Gastrocnemius medialis (tissue), 4 donors: ENCODE measurements around the gene SLC17A7. TPM values are rescaled to one million over a fixed set of nuclear protein-coding genes. Genes with fewer than 3 reads are reported as not detected.
"Not testable (repeated sequence)": the region's sequence is repeated elsewhere in the genome, so short reads cannot be mapped to it uniquely, and the experiment has no call there.

ENCODE experiments used
- ATAC-seq, 2 donors: fragments of 150-250 bp; one replicate each; pipeline ENCODE4 v1.9.1; 2016
- DNase-seq, 2 donors: peaks; one replicate each; pipeline ENCODE4 v3.0.0-alpha.2; 2019
- H3K27ac ChIP-seq, 4 donors: fragments of 200-600 bp; sonication (generic); 1 replicate in 1 of 4; 2 replicates in 3 of 4; pipeline ENCODE4 v1.5.1; 2016 to 2018; ENCODE audit warnings: mild to moderate bottlenecking in 2 of 4, moderate library complexity in 1 of 4
- H3K27me3 ChIP-seq, 3 donors: fragments of 200-600 bp; sonication (generic) in 2 of 3; 1 replicate in 1 of 3; 2 replicates in 2 of 3; pipeline versions ENCODE4 v1.5.1 to v1.6.0; 2016 to 2019; ENCODE audit warnings: mild to moderate bottlenecking in 1 of 3, moderate library complexity in 1 of 3
- H3K36me3 ChIP-seq, 2 donors: fragments of 200-600 bp; sonication (generic) in 1 of 2; one replicate each; pipeline ENCODE4 v1.5.1; 2017 to 2018
- H3K4me1 ChIP-seq, 2 donors: fragments of 200-600 bp; sonication (generic) in 1 of 2; one replicate each; pipeline ENCODE4 v1.5.1; 2016 to 2017; ENCODE audit warnings: mild to moderate bottlenecking in 2 of 2
- H3K4me3 ChIP-seq, 4 donors: fragments of 200-600 bp; sonication (generic) in 3 of 4; 1 replicate in 1 of 4; 2 replicates in 3 of 4; pipeline ENCODE4 v1.5.1; 2016 to 2019; ENCODE audit warnings: mild to moderate bottlenecking in 2 of 4
- H3K9me3 ChIP-seq, 3 donors: fragments of 200-600 bp; sonication (generic) in 2 of 3; 1 replicate in 1 of 3; 2 replicates in 2 of 3; pipeline ENCODE4 v1.5.1; 2016 to 2019
- CTCF ChIP-seq, 5 experiments: fragments of 450-650 bp in 3 of 5; fragments of 200-600 bp in 2 of 5; sonication (generic) in 2 of 5; IDR thresholded peaks in 4 of 5; conservative IDR thresholded peaks in 1 of 5; 1 replicate in 4 of 5; 2 replicates in 1 of 5; pipeline ENCODE4 v1.5.1; 2016 to 2019; ENCODE audit warnings: antibody characterized with exemption in 5 of 5, mild to moderate bottlenecking in 3 of 5, moderate library complexity in 3 of 5
- POLR2A ChIP-seq, 2 donors: fragments of 450-650 bp; IDR thresholded peaks; one replicate each; pipeline ENCODE4 v1.6.1; 2017; ENCODE audit warnings: antibody characterized with exemption in 2 of 2, mild to moderate bottlenecking in 2 of 2, moderate library complexity in 2 of 2
- in situ Hi-C, 4 donors: fragments of 200-750 bp; cut with MboI; loops; one replicate each; pipeline versions ENCODE4 v1.15.0 to v1.8.0; 2017; ENCODE audit warnings: low sequenced_read_pairs in 4 of 4
- intact Hi-C: fragments of 100-400 bp; cut with DNase I; formaldehyde crosslinking; loops from one replicate; pipeline ENCODE4 v1.15.1; 2023; ENCODE audit warnings: low total_unique reads
- total RNA-seq, 4 donors: library from RNA; depleted of rRNA; stranded (reverse); fragments of >200 nt; gene quantifications; one replicate each; pipeline versions ENCODE4 v1.1.0 to v1.2.3, GENCODE V29; 2016

The SLC17A7 gene
- total RNA-seq, 4 donors from 2014 or later, result 0.24 to 1.6 (median 0.33) TPM

GRCh38 chr19:49447485-49448431 is 6.4 kb upstream of the SLC17A7 start:
- peaks cover 4 to 12% of the 10 kb centered on the region in 2 donors for H3K4me1 ChIP-seq

GRCh38 chr19:49445997-49446396 is 4.7 kb upstream of the SLC17A7 start:
- peaks cover 11 to 20% (median 13%) of the 10 kb centered on the region in 3 donors for H3K27me3 ChIP-seq
- peaks cover 0 to 6% of the 10 kb centered on the region in 2 donors for H3K36me3 ChIP-seq
- in situ Hi-C loops, result loop anchor here in 3 of 4 donors (5.0 to 10.0 kb wide), 4 partner anchors 51 to 221 kb away; partner anchors contain the start of gene KASH5 (in 1 of the 3)
- intact Hi-C loops, result no loop called here
- H3K9me3 ChIP-seq, result no peaks in the 10 kb centered on the region
- no peak for DNase-seq
- H3K4me1 ChIP-seq, result peaks cover 4 to 12% of the 10 kb centered on the region in 2 donors
- no peak overlapping the region for H3K4me3 ChIP-seq
- no peak for ATAC-seq
- TF ChIP-seq CTCF (IDR thresholded peaks at IDR 0.05 in 4 of 5, conservative IDR thresholded peaks at IDR 0.05 in 1 of 5) (no peak), POLR2A (IDR thresholded peaks at IDR 0.05) (no peak)
- no peak overlapping the region for H3K27ac ChIP-seq

More at GRCh38 chr19:49447485-49448431, 6.4 kb upstream of the SLC17A7 start:
- in situ Hi-C loops (loop anchor here in 3 of 4 donors (5.0 to 10.0 kb wide), 4 partner anchors 53 to 223 kb away; partner anchors contain the start of gene KASH5 (in 1 of the 3)), intact Hi-C loops (no loop called here)
- H3K27ac ChIP-seq, result peak overlapping the region; percentile 3 to 39 (median 26)
- DNase-seq (peak in 1 of 2 donors; percentile 62), ATAC-seq (no peak)
- no peak for TF ChIP-seq CTCF (IDR thresholded peaks at IDR 0.05 in 4 of 5, conservative IDR thresholded peaks at IDR 0.05 in 1 of 5)
- TF ChIP-seq POLR2A (IDR thresholded peaks at IDR 0.05), result no peak
- no peaks in the 10 kb centered on the region for H3K9me3 ChIP-seq
- no peak overlapping the region for H3K4me3 ChIP-seq
- H3K27me3 ChIP-seq, result peaks cover 0 to 2% (median 0%) of the 10 kb centered on the region in 3 donors
- peaks cover 0 to 6% of the 10 kb centered on the region in 2 donors for H3K36me3 ChIP-seq

GRCh38 chr19:49444100-49444700 is 2.9 kb upstream of the SLC17A7 start:
- Histone ChIP-seq H3K27ac (peak overlapping the region in 3 of 4 donors; percentile 73 to 85 (median 85)), H3K4me3 (peak overlapping the region in 1 of 4 donors; percentile 82), H3K27me3 (peaks cover 29 to 38% (median 31%) of the 10 kb centered on the region in 3 donors)
- in situ Hi-C loops, result loop anchor here (5.0 to 10.0 kb wide), 4 partner anchors 49 to 219 kb away; partner anchors contain the start of gene KASH5 (in 1 of the 4)
- ATAC-seq, DNase-seq, H3K36me3 ChIP-seq, H3K9me3 ChIP-seq, H3K4me1 ChIP-seq, intact Hi-C loops: not testable (repeated sequence)

GRCh38 chr19:49443366-49444099 is 2.2 kb upstream of the SLC17A7 start:
- peak overlapping the region; percentile 61 to 99 (median 80) for H3K4me3 ChIP-seq
- ATAC-seq, result peak; percentile 90 to 91
- in situ Hi-C loops, result loop anchor here (5.0 to 10.0 kb wide), 4 partner anchors 49 to 219 kb away; partner anchors contain the start of gene KASH5 (in 1 of the 4)

More at GRCh38 chr19:49443366-49444099, 2.2 kb upstream of the SLC17A7 start:
- peak; percentile 90 to 93 for DNase-seq
- no peaks in the 10 kb centered on the region for H3K9me3 ChIP-seq
- H3K27ac ChIP-seq, result peak overlapping the region; percentile 73 to 85 (median 82)
- intact Hi-C loops, result loop anchor here (1.0 to 2.0 kb wide), 5 partner anchors 21 to 217 kb away; partner anchors contain the start of genes DKKL1 and TEAD2
- H3K36me3 ChIP-seq, result peaks cover 0 to 6% of the 10 kb centered on the region in 2 donors
- H3K27me3 ChIP-seq, result peaks cover 34 to 44% (median 37%) of the 10 kb centered on the region in 3 donors
- no peaks in the 10 kb centered on the region for H3K4me1 ChIP-seq
- TF ChIP-seq POLR2A (IDR thresholded peaks at IDR 0.05) (no peak), CTCF (IDR thresholded peaks at IDR 0.05 in 4 of 5, conservative IDR thresholded peaks at IDR 0.05 in 1 of 5) (peak; percentile 78 to 92 (median 89))
